ENCODE data around the gene RAB27B.

- TF ChIP-seq CTCF (IDR thresholded peaks at IDR 0.05), result no peak
- no peak for TF ChIP-seq POLR2A (IDR thresholded peaks at IDR 0.05)
Observed at GRCh38 chr18:54919412-54919811, 91.1 kb downstream of the RAB27B start.
